ENCODE measurements around the gene GMPPA.

GMPPA gene

GRCh38 chr2:219554350-219554749, 55.7 kb downstream of the GMPPA start:
- TF ChIP-seq CTCF (conservative IDR thresholded peaks at IDR 0.05; ENCODE audit: low read length), result no peak

GRCh38 chr2:219555956-219556355, 57.3 kb downstream of the GMPPA start:
- H3K4me3 ChIP-seq (ENCODE audit: low read length), result no peak overlapping the region
- no peak for DNase-seq (ENCODE audit: low read depth)
- no peak for TF ChIP-seq CTCF (conservative IDR thresholded peaks at IDR 0.05; ENCODE audit: low read length)

More at GRCh38 chr2:219554350-219554749, 55.7 kb downstream of the GMPPA start:
- H3K4me3 ChIP-seq (ENCODE audit: low read length), result no peak overlapping the region
- DNase-seq (ENCODE audit: low read depth), result no peak

- no peak for DNase-seq (ENCODE audit: low read depth)
- no peak for TF ChIP-seq CTCF (conservative IDR thresholded peaks at IDR 0.05; ENCODE audit: low read length)
- H3K4me3 ChIP-seq (ENCODE audit: low read length), result no peak overlapping the region
Observed at GRCh38 chr2:219556413-219556812, 57.7 kb downstream of the GMPPA start.
